Immature natural killer cell (primary cell): ENCODE data around the gene ABCA3. TPM values are rescaled to one million over a fixed set of nuclear protein-coding genes. Genes with fewer than 3 reads are reported as not detected.
"Not testable (repeated sequence)": the region's sequence is repeated elsewhere in the genome, so short reads cannot be mapped to it uniquely, and the experiment has no call there.

Experiments
- DNase-seq, 3 donors: peaks; one replicate each; pipeline ENCODE4 v3.0.0; 2022; ENCODE audit warnings: mixed read lengths in 1 of 3
- H3K27ac Mint-ChIP-seq, 6 donors: one replicate each; pipeline ENCODE4 v1.8.0; 2020; ENCODE audit warnings: mixed read lengths in 6 of 6, mild to moderate bottlenecking in 5 of 6, inconsistent platforms in 4 of 6, moderate library complexity in 3 of 6
- H3K27me3 Mint-ChIP-seq, 3 donors: one replicate each; pipeline ENCODE4 v1.8.0; 2020 to 2021; ENCODE audit warnings: low read depth in 3 of 3, mild to moderate bottlenecking in 3 of 3, mixed read lengths in 3 of 3, moderate library complexity in 3 of 3, inconsistent platforms in 1 of 3
- H3K36me3 Mint-ChIP-seq, 3 donors: one replicate each; pipeline ENCODE4 v1.8.0; 2020; ENCODE audit warnings: mixed read lengths in 3 of 3, inconsistent platforms in 2 of 3, mild to moderate bottlenecking in 2 of 3
- H3K4me1 Mint-ChIP-seq, 2 donors: one replicate each; pipeline ENCODE4 v1.8.0; 2020; ENCODE audit warnings: inconsistent platforms in 2 of 2, mild to moderate bottlenecking in 2 of 2, mixed read lengths in 2 of 2, moderate library complexity in 1 of 2
- H3K4me3 Mint-ChIP-seq, 5 donors: one replicate each; pipeline ENCODE4 v1.8.0; 2020; ENCODE audit warnings: mild to moderate bottlenecking in 5 of 5, mixed read lengths in 5 of 5, inconsistent platforms in 3 of 5, moderate library complexity in 3 of 5
- H3K9me3 Mint-ChIP-seq, 6 donors: one replicate each; pipeline ENCODE4 v1.8.0; 2020; ENCODE audit warnings: mild to moderate bottlenecking in 6 of 6, mixed read lengths in 6 of 6, inconsistent platforms in 4 of 6, moderate library complexity in 3 of 6
- polyA plus RNA-seq, 3 donors: library from polyadenylated mRNA; unstranded; fragments of 300-500 nt; fragmentation: Illumina TruSeq; gene quantifications; one replicate each; pipeline ENCODE4 v1.2.3, GENCODE V29; 2021

Gene ABCA3
- polyA plus RNA-seq, 3 donors from 2014 or later: 2.4 to 7.6 (median 4.8) TPM

DNA sequence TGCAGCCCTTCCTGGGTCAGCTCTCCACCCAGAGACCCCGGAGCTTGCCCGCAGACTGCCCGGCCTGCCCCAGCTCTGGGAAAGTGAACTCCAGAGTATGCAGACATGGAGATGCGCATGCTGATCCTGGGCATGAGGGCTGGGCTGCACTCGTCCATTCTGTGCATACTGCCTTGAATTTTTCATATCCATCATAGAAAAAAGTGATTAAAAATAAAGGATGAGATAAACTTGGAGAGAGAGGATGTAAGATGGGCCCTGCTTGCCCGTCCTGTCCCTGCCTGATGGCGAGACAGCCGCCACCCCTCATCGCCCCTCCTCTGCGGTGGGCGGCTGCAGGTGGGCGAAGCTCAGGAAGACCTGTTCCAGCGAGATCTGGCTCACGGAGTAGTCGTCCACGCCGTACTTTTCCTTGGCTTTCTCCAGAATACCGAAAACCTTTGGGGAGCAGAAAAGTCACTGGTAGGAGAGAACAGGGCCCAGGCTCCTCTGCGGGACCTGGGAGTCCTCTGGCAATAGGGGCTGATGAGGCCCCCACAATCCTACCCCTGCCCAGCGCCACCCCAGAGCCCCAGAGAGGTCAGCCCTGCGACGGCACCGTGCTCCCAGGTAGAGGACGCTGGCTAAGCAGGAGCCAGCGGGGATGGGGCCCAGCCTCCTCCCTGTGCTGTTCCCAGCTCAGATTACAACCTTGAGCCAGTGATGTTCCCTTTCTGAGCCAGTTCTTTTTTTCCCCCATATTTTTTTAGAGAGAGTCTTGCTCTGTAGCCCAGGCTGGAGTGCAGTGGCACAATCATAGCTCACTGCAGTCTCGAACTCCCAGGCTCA is 63.9 kb downstream of the ABCA3 start:
- peaks cover 0 to 4% (median 3%) of the 10 kb centered on the region in 3 donors for H3K36me3 Mint-ChIP-seq
- no peak overlapping the region for H3K27ac Mint-ChIP-seq
- H3K9me3 Mint-ChIP-seq: no peaks in the 10 kb centered on the region
- no peak for DNase-seq
- H3K4me1 Mint-ChIP-seq: no peaks in the 10 kb centered on the region
- H3K27me3 Mint-ChIP-seq: no peaks in the 10 kb centered on the region
- no peak overlapping the region for H3K4me3 Mint-ChIP-seq

DNA sequence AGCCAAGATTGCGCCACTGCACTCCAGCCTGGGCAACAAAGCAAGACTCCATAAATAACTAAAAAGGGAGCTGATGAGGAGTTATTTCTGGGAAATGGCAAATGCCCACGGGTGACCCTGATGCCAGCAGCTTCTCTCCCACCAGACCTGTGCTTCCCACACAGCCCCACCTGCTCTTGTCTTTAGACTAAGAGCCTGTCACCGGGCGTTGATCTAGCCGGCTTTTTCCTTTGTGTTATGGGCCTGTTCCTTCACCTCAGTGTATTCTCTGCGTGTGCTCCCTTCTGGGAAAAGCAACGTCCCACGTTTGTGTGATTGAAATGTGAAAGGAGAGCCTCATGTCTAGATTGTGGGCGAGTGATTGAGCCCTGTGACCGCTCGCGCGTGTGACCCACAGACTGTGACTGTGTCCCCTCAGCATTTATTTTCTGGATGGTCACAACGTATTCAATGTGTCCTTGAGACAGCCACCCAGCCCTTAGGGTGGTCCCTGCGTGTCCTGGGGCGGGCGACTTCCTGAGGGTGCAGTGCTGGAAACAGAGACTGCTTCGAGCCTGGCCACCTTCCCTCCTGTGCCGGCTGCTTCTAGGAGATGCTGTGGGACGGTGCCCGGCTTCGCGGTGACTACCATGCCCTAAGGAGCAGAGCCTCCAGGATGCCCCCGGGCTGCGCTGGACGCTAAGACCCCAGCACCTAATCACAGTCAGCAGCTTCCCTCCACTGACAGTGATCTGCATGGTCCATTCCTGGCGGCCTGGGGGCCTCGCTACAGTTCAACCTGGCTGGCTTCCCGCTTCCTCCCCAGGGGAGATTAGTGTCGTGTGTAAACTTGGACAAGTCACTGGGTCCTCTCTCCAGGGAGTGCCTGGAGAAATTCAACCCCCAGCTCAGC is 64.8 kb downstream of the ABCA3 start:
- no peak for DNase-seq
- Mint-ChIP-seq H3K4me1 (no peaks in the 10 kb centered on the region), H3K27me3 (peaks cover 0 to 2% (median 0%) of the 10 kb centered on the region in 3 donors), H3K9me3 (no peaks in the 10 kb centered on the region), H3K36me3 (peaks cover 0 to 4% (median 3%) of the 10 kb centered on the region in 3 donors), H3K27ac (no peak overlapping the region), H3K4me3 (no peak overlapping the region)

DNA sequence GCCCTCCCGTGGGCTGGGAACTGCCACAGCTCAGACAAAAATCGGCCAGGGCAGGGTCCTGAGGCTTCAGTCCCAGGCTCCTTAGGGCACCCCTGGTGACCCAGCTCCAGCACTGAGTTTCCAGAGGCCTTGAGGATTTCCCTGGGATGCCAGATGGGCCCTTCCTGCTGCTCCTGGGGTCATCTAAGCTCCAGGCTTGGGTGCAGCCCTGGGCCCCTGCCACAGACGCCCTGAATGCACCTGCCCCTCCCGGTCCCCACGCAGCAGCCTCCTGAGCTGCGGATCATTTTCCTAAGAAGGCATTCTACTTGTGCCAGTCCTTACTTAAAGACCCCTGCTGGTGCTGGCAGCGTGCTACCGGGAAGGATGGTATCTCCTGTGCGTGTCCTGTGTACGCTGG is 66.6 kb downstream of the ABCA3 start:
- DNase-seq: no peak
- no peaks in the 10 kb centered on the region for H3K36me3 Mint-ChIP-seq

DNA sequence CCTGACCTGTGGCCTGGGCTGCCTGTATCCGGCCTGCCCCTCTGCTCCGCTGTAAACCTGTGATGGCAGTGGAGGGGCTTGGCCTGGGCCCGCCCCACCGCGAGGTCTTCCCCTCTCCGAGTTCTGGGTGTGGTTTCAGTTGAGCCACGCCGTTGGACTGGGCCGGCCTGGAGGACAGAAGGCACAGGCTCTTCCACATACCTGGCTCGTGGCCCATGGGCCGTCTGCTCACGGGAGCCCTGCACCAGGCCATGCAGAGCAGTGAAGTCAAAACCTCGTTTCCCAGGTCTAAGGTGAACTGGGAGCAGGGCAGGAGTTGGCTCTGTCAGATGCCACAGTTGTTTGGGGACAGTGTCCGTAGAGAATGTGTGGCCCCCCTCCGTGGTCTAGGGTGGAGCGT is 67.0 kb downstream of the ABCA3 start:
- no peak for DNase-seq
- no peak overlapping the region for H3K4me3 Mint-ChIP-seq
- no peak overlapping the region for H3K27ac Mint-ChIP-seq
- no peaks in the 10 kb centered on the region for H3K9me3 Mint-ChIP-seq
- H3K36me3 Mint-ChIP-seq: no peaks in the 10 kb centered on the region
- peaks cover 0 to 11% (median 0%) of the 10 kb centered on the region in 3 donors for H3K27me3 Mint-ChIP-seq
- peaks cover 10 to 12% of the 10 kb centered on the region in 2 donors for H3K4me1 Mint-ChIP-seq

More for the DNA sequence above, 66.6 kb downstream of the ABCA3 start:
- Mint-ChIP-seq H3K4me1 (peaks cover 9 to 10% of the 10 kb centered on the region in 2 donors), H3K9me3 (no peaks in the 10 kb centered on the region), H3K27me3 (peaks cover 0 to 7% (median 0%) of the 10 kb centered on the region in 3 donors), H3K4me3 (no peak overlapping the region), H3K27ac (no peak overlapping the region)

DNA sequence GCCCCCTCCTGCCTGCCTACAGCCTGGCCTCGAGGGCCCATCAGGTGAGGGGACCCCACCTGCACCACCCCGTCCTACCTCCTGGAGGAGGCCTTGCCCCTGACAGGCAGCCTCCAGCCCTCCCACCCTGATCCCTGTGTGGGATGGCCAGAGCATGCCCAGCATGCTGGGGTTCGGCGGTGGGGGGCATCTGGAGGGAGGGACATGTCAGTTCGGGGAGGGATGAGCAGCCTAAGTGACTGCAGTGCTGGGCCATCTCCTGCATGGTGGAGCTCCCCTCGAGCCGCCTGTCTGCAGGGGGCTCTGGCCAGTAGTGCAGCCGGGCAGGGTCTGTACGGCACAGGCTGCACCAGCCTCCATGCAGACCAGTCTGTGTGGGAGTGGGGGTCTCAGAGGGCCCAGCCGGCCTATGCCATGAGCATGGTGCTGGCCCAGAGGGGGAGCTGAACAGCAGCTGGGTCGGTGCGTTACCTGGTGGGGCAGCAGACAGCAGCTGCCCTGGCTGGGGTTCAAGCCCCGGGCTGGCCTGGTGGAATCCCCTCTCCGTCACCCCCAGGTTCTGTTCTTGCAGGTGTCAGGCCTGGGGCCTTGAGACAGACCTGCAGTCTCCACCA is 68.6 kb downstream of the ABCA3 start:
- peaks cover 5 to 18% (median 5%) of the 10 kb centered on the region in 3 donors for H3K27me3 Mint-ChIP-seq
- no peak overlapping the region for H3K27ac Mint-ChIP-seq
- H3K4me1 Mint-ChIP-seq: peaks cover 13 to 20% of the 10 kb centered on the region in 2 donors
- no peak for DNase-seq
- no peak overlapping the region for H3K4me3 Mint-ChIP-seq
- H3K36me3 Mint-ChIP-seq: no peaks in the 10 kb centered on the region
- no peaks in the 10 kb centered on the region for H3K9me3 Mint-ChIP-seq

DNA sequence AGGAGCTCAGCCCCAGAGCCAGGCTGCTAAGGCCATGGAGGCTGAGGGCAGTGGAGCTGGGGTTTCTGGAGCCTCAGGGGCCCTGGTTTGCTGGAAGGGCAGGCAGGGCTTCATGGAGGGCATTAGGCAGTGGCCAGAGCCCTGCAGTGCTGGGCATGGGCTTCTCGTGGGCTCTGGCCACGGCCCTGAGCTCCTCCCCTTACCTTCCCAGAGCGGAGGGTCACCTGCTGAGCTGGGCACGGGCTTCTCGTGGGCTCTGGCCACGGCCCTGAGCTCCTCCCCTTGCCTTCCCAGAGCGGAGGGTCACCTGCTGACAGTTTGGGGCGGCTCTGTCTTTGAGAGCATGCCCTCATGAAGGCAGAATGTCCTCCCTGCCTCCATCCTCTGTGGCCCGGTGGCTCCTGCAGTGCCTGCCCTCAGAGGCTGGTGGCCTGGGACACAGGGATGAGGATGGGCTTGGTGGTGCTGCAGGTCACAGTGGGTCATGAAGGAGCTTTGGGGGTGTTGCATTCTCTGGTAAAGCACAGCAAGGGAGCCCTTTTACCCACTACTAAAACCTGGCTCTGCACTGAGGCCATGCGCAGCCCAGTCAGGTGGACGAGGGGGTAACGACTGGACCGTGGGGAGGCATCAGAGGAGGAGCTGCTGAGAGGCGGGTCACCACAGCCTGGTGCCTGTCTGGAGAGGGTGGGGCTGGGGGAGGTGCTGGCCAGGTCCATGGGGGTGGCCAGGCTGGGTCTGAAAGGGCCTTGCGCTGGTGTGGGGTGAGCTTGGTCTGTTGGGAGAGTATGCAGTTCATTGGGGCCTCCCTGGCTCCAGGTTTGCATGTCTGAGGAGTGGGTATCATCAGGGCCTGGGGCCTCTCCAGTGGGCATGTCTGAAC is 69.7 kb downstream of the ABCA3 start:
- Mint-ChIP-seq H3K4me3 (peak overlapping the region in 2 of 5 donors; percentile 2 to 33), H3K4me1 (peaks cover 24 to 31% of the 10 kb centered on the region in 2 donors), H3K36me3 (no peaks in the 10 kb centered on the region), H3K27ac (no peak overlapping the region), H3K27me3 (peaks cover 5 to 18% (median 5%) of the 10 kb centered on the region in 3 donors), H3K9me3 (no peaks in the 10 kb centered on the region)
- no peak for DNase-seq

DNA sequence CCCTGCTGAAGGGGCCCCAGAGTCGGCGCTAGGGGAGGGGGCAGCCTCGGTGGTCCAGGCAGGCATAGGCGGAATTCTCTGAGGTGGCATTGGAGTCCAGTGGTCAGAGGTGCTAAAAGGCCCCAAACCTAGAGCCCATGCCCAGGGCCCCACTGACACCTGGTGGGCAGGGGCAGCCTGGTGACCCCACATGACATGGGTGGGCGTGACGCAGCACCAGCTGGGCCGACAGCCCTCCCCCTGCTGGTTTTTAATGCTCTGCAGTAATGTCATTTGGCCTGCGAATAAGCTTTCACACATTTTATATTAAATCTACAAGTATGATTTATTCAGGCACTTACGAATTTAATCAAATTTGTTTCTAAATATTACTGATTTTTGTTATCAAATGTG is 70.5 kb downstream of the ABCA3 start:
- H3K9me3 Mint-ChIP-seq: no peaks in the 10 kb centered on the region
- peak overlapping the region in 3 of 6 donors; percentile 20 to 97 (median 82) for H3K27ac Mint-ChIP-seq
- DNase-seq: no peak
- no peaks in the 10 kb centered on the region for H3K36me3 Mint-ChIP-seq
- peaks cover 5 to 18% (median 5%) of the 10 kb centered on the region in 3 donors for H3K27me3 Mint-ChIP-seq
- peaks cover 32 to 36% of the 10 kb centered on the region in 2 donors for H3K4me1 Mint-ChIP-seq
- peak overlapping the region in 4 of 5 donors; percentile 94 to 98 (median 96) for H3K4me3 Mint-ChIP-seq

DNA sequence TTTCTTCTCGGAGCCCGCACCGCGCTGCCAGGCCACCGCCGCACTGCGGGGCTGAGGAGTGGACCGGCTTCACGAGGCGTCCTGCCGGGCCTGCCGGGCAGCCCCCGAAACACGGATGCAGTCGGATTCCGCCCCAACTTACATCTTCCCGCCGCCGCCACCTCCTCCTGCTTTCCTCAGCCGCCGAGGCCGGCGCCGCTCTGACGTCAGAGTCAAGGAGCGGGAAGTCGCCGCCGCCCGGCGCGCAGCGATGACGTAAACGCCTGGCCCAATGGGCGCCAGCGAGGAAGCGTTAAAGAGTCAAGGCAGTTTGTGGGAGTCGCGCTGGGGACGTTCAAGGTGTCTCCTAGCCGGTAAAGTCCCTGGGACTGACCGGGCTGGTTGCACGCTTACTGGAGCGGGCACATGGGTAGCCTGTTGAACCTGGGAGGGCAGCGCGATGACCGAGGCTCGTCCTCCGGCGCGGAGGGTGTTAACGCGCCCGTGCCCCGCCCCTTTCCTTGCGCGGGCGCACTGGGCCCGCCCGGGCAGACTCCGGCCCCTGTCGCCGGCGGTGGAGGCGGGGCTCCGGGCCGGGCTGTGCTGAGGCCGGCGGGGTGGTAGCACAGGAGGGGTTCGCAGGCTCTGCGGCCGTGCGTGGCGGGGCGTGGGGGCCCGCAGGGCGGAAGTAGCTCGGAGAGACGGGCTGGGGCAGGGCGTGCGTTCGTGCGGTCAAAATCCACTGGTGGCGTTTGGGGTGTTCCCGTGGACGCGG is 72.4 kb downstream of the ABCA3 start, which contains the start of gene RNPS1:
TSS of gene RNPS1 (minus strand) at position 214 of the 754 bp plus-strand sequence. CDS start 3,483 bp downstream, outside the sequence.
- peak; percentile 97 to 98 (median 98) for DNase-seq
- peak within 1 kb of the TSS; percentile 95 to 98 (median 98) for H3K27ac Mint-ChIP-seq
- H3K36me3 Mint-ChIP-seq: peaks cover 0 to 3% (median 0%) of the 10 kb centered on the region in 3 donors
- peak within 1 kb of the TSS; percentile 94 to 98 (median 96) for H3K4me3 Mint-ChIP-seq
- peaks cover 42 to 45% of the 10 kb centered on the region in 2 donors for H3K4me1 Mint-ChIP-seq
- no peaks in the 10 kb centered on the region for H3K9me3 Mint-ChIP-seq
- peaks cover 5 to 20% (median 5%) of the 10 kb centered on the region in 3 donors for H3K27me3 Mint-ChIP-seq

DNA sequence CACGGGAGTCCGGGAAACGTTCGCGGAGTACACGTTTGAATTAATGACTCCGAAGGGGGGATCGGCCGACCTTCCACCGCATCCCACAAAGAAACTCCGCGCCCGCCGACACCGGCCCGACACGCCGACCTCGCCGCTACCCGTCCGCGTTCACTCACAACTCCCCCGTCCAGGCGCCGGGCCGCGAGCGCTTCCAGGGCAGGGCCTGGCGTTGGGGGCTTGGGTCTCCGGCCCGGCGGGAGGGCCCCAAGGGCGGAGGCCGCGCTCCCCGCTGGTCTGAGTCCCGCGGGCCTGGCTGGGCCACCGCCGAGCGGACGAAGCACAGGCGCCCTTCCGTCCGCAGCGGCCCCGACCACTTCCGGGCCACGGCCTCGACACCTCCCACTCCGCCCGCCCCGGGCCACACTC is 73.0 kb downstream of the ABCA3 start:
- not testable (repeated sequence) for DNase-seq, H3K36me3 Mint-ChIP-seq, H3K9me3 Mint-ChIP-seq
- peaks cover 5 to 20% (median 5%) of the 10 kb centered on the region in 3 donors for H3K27me3 Mint-ChIP-seq
- peak overlapping the region; percentile 95 to 98 (median 98) for H3K27ac Mint-ChIP-seq
- peaks cover 42 to 45% of the 10 kb centered on the region in 2 donors for H3K4me1 Mint-ChIP-seq
- peak overlapping the region; percentile 94 to 98 (median 96) for H3K4me3 Mint-ChIP-seq

DNA sequence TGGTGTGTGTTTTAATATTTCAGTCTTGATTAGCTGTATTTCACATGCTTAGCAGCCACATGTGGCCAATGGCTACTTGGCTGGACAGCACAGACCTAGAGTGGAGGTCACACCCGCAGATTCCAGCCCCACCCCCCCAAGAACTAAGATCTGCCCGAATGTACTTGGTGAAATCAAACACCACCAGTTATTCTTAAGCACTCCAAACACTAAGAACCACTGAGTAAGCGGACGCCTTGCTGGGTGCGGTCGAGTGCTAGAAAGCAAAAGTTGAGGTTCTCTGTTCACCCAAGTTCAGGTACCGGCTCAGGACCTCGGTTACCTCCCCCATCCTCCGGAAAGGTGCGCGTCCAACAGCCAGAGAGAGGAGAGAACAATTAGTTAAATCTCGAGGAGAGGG is 73.6 kb downstream of the ABCA3 start:
- Mint-ChIP-seq H3K4me1 (peaks cover 42 to 45% of the 10 kb centered on the region in 2 donors), H3K27me3 (peaks cover 5 to 20% (median 8%) of the 10 kb centered on the region in 3 donors), H3K36me3 (peaks cover 0 to 10% (median 3%) of the 10 kb centered on the region in 3 donors), H3K27ac (peak overlapping the region; percentile 87 to 98 (median 94)), H3K4me3 (peak overlapping the region; percentile 94 to 98 (median 96))
- peak in 1 of 3 donors; percentile 17 for DNase-seq
- H3K9me3 Mint-ChIP-seq: not testable (repeated sequence)

DNA sequence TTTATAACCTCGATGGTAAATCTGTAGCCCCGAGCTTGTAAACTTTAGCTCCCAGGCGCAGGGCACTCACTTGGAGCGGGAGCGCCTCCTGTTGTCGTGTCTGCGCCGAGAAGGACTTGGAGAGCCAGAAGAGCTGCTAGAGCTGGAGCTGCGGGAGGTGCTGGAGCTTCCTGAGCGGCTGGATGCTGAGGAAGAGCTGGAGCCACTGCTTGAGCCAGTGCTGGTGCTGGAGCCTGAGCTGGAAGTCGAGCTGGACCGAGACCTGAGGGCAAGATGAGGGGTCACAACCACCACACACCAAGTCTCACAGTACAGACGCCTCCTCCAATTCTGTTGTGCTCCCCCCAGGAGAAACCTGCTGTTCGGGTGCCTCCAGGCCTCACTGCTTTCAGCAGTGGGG is 77.5 kb downstream of the ABCA3 start:
- not testable (repeated sequence) for DNase-seq, H3K27me3 Mint-ChIP-seq, H3K9me3 Mint-ChIP-seq, H3K4me3 Mint-ChIP-seq
- Mint-ChIP-seq H3K36me3 (peaks cover 0 to 22% (median 11%) of the 10 kb centered on the region in 3 donors), H3K27ac (peak overlapping the region in 1 of 6 donors; percentile 29), H3K4me1 (peaks cover 28 to 35% of the 10 kb centered on the region in 2 donors)

DNA sequence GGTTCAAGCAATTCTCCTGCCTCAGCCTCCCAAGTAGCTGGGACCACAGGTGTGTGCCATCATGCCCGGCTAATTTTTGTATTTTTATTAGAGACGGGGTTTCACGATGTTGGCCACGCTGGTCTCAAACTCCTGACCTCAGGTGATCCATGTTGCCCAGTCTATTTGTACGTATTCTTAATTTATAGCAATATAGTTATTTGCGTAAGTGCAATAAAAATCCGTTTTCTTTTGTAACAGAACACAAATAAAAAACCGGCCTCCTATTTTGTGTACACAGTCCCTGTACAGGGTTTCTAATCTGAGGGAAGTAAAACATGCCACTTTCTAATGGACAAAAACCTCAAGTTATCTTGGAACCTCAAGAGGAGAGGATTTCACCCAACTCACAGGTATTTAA is 80.3 kb downstream of the ABCA3 start:
- peaks cover 6 to 40% (median 21%) of the 10 kb centered on the region in 3 donors for H3K36me3 Mint-ChIP-seq
- no peak overlapping the region for H3K27ac Mint-ChIP-seq
- H3K4me1 Mint-ChIP-seq: peaks cover 8 to 14% of the 10 kb centered on the region in 2 donors
- DNase-seq: no peak
- H3K27me3 Mint-ChIP-seq: peaks cover 0 to 7% (median 3%) of the 10 kb centered on the region in 3 donors
- H3K4me3 Mint-ChIP-seq: no peak overlapping the region
- no peaks in the 10 kb centered on the region for H3K9me3 Mint-ChIP-seq
